Glutamatergic neuron (in vitro differentiated cells): ENCODE data around the gene UAP1L1. TPM values are rescaled to one million over a fixed set of nuclear protein-coding genes. Genes with fewer than 3 reads are reported as not detected.

ENCODE experiments used
- DNase-seq: peaks from one replicate; pipeline ENCODE4 v3.0.0; 2022
- H3K27ac Mint-ChIP-seq: one replicate; pipeline ENCODE4 v1.8.0; 2020; ENCODE audit warnings: mild to moderate bottlenecking, mixed read lengths, inconsistent platforms; ENCODE audit not compliant: unreplicated experiment
- H3K27me3 Mint-ChIP-seq: one replicate; pipeline ENCODE4 v1.8.0; 2020; ENCODE audit warnings: mild to moderate bottlenecking, moderate library complexity, mixed read lengths, inconsistent platforms; ENCODE audit not compliant: unreplicated experiment
- H3K36me3 Mint-ChIP-seq: one replicate; pipeline ENCODE4 v1.8.0; 2020; ENCODE audit warnings: mild to moderate bottlenecking, mixed read lengths, inconsistent platforms; ENCODE audit not compliant: unreplicated experiment
- H3K4me1 Mint-ChIP-seq: one replicate; pipeline ENCODE4 v1.8.0; 2020; ENCODE audit warnings: mild to moderate bottlenecking, low read depth, mixed read lengths, inconsistent platforms; ENCODE audit not compliant: unreplicated experiment
- H3K4me3 Mint-ChIP-seq: one replicate; pipeline ENCODE4 v1.8.0; 2020; ENCODE audit warnings: mild to moderate bottlenecking, mixed read lengths, inconsistent platforms; ENCODE audit not compliant: unreplicated experiment
- H3K9me3 Mint-ChIP-seq: one replicate; pipeline ENCODE4 v1.8.0; 2020; ENCODE audit warnings: mild to moderate bottlenecking, moderate library complexity, mixed read lengths, inconsistent platforms; ENCODE audit not compliant: unreplicated experiment
- CTCF ChIP-seq: fragments of 200-600 bp; sonication (generic); IDR thresholded peaks from one replicate; pipeline ENCODE4 v1.5.0; 2021; ENCODE audit not compliant: partially characterized antibody, unreplicated experiment
- total RNA-seq: library from RNA; stranded (reverse); fragmentation: NEBNext Ultra II Directional; extraction: Animal tissue kit (Norgen Biotek cat#: 25700); gene quantifications from one replicate; pipeline ENCODE4 v1.2.1, GENCODE V29; 2021; ENCODE audit not compliant: unreplicated experiment

UAP1L1 gene
- total RNA-seq, 1 donor from 2014 or later: 5.1 TPM

- Mint-ChIP-seq H3K27ac (peak overlapping the region; percentile 55), H3K9me3 (no peaks in the 10 kb centered on the region), H3K4me3 (no peak overlapping the region), H3K4me1 (peaks cover 2% of the 10 kb centered on the region), H3K36me3 (no peaks in the 10 kb centered on the region), H3K27me3 (no peaks in the 10 kb centered on the region)
- DNase-seq: no peak
- no peak for TF ChIP-seq CTCF
Measured at GRCh38 chr9:137095664-137096517, 18.6 kb downstream of the UAP1L1 start.

- Mint-ChIP-seq H3K4me1 (peaks cover 2% of the 10 kb centered on the region), H3K27ac (no peak overlapping the region), H3K27me3 (peaks cover 3% of the 10 kb centered on the region), H3K36me3 (no peaks in the 10 kb centered on the region), H3K4me3 (no peak overlapping the region), H3K9me3 (no peaks in the 10 kb centered on the region)
- no peak for DNase-seq
- TF ChIP-seq CTCF: no peak
Measured at GRCh38 chr9:137096785-137097546, 19.6 kb downstream of the UAP1L1 start.

DNA sequence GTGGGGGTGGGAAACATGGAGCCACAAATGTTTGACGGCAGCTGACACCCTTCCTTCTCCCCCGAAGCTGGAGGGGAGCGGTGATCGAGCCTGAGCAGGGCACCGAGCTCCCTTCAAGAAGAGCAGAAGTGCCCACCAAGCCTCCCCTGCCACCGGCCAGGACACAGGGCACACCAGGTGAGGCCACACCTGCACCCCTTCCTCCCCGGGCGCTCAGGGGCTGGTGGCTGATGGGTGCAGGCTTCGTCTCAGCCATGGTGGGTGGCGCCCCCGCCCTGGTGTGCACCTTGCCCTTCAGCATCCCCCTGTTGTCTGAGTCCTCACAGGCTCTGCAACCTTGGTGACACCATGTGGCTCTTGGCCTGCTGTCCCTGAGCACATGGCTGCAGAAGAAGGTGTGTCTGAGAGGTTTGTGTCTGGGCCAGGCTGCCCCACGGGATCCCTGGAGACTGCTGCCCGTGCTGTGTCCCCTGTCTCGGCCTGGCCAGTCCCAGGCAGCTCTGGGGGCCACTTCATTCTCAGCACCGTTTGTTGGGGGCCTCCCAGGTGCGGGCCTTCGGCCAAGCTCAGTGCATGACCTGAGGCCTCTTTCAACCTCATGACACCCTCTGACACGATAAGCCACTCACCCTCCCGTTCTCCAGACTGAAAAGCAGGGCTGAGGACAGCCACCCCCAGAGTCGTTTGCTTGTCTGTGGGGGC lies 20.6 kb downstream of the UAP1L1 start:
- H3K9me3 Mint-ChIP-seq: no peaks in the 10 kb centered on the region
- TF ChIP-seq CTCF: no peak
- peaks cover 3% of the 10 kb centered on the region for H3K27me3 Mint-ChIP-seq
- no peaks in the 10 kb centered on the region for H3K36me3 Mint-ChIP-seq
- no peak overlapping the region for H3K4me3 Mint-ChIP-seq
- no peak overlapping the region for H3K27ac Mint-ChIP-seq
- DNase-seq: no peak
- H3K4me1 Mint-ChIP-seq: peaks cover 2% of the 10 kb centered on the region

GRCh38 chr9:137099231-137099630 lies 21.9 kb downstream of the UAP1L1 start:
- Mint-ChIP-seq H3K27me3 (peaks cover 3% of the 10 kb centered on the region), H3K36me3 (no peaks in the 10 kb centered on the region), H3K9me3 (peaks cover 2% of the 10 kb centered on the region), H3K4me3 (no peak overlapping the region), H3K27ac (no peak overlapping the region), H3K4me1 (peaks cover 2% of the 10 kb centered on the region)
- no peak for DNase-seq
- TF ChIP-seq CTCF: no peak
